GM18505 (cell line): ENCODE data around the gene MSL3.
A peak's percentile ranks its signal among the peaks of the same experiment; 100 is the strongest.

ENCODE experiments used
- ATAC-seq: cut with Tn5 transposase; IDR thresholded peaks from one replicate; pipeline ENCODE4 v1.9.1; 2021; ENCODE audit not compliant: unreplicated experiment
- POLR2A ChIP-seq: IDR thresholded peaks from 4 replicates; pipeline ENCODE4 v1.6.1; 2011; ENCODE audit warnings: borderline replicate concordance; ENCODE audit not compliant: insufficient read depth, insufficient read length; ENCODE audit errors: extremely low read depth

MSL3 gene

GRCh38 chrX:11770320-11770719, 12.3 kb downstream of the MSL3 start:
- peak; percentile 68 for ATAC-seq
- TF ChIP-seq POLR2A, result no peak

- no peak for TF ChIP-seq POLR2A
- ATAC-seq, result no peak
Measured at GRCh38 chrX:11778230-11778629, 20.2 kb downstream of the MSL3 start.

- no peak for TF ChIP-seq POLR2A
- no peak for ATAC-seq
Measured at GRCh38 chrX:11781133-11781532, 23.1 kb downstream of the MSL3 start.

DNA sequence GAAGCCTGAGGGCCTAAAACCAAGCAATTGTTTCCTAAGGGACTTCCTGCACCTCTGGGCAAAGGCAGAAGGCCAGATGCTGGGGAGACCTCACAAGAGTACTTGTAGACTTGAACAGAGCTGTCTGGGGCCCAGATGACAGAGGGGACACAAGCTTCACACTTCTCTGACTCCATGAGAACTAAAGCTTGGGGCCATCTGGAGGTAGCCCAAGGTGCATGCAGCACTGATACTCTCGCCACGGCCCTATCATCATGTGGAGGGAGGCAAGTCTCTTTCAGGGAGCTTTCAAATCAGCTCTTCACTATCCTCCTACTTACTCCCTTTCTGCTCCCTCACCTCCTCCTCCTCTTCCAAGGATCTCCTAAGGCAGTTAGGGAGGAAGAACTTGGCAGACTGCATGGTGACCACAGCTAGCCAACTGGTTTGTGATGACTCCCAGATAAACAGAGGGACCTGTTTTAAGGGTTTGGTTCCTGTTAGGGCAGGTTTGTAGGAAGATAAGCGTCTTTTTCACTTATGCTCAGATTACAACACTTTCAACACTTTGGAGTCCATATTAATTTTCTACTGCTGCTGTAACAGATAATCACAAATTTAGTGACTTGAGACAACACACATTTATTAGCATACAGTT, 23.8 kb downstream of the MSL3 start:
- TF ChIP-seq POLR2A, result no peak
- no peak for ATAC-seq

GRCh38 chrX:11784543-11784942, 26.5 kb downstream of the MSL3 start:
- ATAC-seq, result no peak
- no peak for TF ChIP-seq POLR2A

GRCh38 chrX:11786862-11787261, 28.8 kb downstream of the MSL3 start:
- ATAC-seq, result no peak
- TF ChIP-seq POLR2A, result no peak

DNA sequence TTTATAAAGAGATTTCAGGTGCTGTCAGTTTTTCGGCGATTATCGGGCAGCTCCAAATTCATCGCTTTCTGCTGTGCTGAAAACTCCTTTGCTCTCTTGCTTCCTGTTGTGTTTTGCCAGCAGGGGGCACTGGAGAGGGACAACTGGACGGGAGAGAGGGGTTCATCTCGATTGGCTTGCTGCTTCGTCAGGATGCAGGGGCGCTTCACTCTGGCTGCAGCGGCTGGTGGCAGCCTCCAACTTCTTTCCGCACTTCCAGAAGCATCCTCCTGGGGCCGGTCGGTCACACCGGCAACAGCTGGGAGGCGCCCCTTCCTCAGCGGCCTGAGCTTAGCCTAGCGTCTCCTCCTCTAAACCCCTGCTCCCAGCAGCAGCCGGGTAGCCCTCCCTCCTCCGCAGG, 29.5 kb downstream of the MSL3 start:
- ATAC-seq, result no peak
- TF ChIP-seq POLR2A, result no peak

DNA sequence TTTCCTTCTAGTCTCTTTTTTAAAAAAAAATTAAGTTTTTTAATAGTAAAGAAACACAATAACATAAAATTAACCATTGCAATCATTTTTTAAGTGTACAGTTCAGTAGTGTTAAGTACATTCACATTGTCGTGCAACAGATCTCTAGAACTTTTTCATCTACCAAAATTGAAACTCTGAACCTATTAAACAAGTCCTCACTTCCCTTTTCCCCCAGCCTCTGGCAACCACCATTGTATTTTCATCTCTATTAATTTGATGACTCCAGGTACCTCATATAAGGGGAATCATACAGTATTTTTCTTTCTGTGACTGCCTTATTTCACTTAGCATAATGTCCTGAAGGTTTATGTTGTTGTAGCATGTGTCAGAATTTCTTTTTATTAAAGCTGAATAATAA, 31.8 kb downstream of the MSL3 start:
- peak; percentile 50 for ATAC-seq
- TF ChIP-seq POLR2A, result no peak

GRCh38 chrX:11791090-11791489, 33.1 kb downstream of the MSL3 start:
- no peak for TF ChIP-seq POLR2A
- ATAC-seq, result no peak

DNA sequence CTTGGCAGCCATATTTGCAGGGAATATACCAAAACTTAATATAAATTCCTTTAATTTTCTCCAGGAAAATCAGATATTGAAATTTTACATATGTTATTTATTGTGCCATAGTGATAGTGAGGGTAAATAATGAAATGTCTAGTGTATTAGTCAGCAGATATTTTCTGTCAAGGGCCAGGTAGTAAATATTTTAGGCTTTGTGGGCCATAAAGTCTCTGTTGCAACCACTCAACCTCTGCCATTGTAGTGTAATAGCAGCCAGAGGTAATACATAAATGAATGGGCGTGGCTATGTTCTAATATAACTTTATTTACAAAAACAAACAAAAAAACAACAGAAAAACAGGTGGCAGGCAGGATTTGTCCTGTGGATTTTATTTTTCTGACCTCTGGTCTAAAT, 33.5 kb downstream of the MSL3 start:
- ATAC-seq, result no peak

GRCh38 chrX:11792461-11793421, 34.7 kb downstream of the MSL3 start:
- ATAC-seq, result peak; percentile 74
- TF ChIP-seq POLR2A, result no peak

More for the DNA sequence above, 33.5 kb downstream of the MSL3 start:
- no peak for TF ChIP-seq POLR2A

DNA sequence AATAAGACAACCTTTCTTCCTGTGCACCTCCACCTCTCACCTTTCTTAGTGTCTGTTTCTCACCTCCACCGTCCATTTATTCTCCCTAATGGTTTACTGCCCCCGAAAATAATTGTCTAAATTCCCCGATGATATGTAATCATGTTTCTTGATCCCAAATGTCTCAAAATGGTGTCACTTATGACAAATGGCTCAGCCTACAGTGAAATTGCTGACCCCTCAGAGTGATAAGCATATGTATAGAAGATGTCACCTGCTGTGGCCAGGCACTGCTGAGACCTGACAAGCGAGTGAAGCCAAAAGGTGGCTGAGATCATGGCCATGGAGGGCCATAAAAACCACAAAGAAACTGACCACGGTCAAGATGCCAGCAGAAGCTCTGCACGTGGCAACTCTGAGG, 35.7 kb downstream of the MSL3 start:
- no peak for ATAC-seq
- no peak for TF ChIP-seq POLR2A

DNA sequence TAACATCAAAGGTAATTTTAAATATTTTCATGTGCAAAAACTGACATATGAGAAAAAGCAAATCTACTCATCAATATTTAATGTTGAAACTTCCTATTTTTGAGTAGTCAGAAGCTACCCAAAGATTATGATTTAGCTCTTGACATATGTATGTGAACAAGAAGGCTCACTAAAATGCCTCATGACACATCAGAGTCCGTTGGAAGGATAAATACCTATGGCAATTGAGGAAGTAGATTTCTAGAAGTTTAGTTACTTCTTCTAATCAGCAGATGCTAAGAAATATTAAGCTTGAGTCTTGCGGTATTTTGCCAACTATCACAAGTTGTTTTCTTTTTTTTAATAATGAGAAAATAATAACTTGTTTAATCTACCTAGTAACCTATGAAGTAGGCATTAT, 55.3 kb downstream of the MSL3 start:
- no peak for TF ChIP-seq POLR2A
- ATAC-seq, result no peak
